ENCODE results near the gene PSMB7. TPM values are rescaled to one million over a fixed set of nuclear protein-coding genes. Genes with fewer than 3 reads are reported as not detected.
A peak's percentile ranks its signal among the peaks of the same experiment; 100 is the strongest.

The PSMB7 gene
- total RNA-seq, 1 donor from 2014 or later: 142 TPM

GRCh38 chr9:124423591-124423990 lies 8.3 kb upstream of the PSMB7 start:
- TF ChIP-seq CTCF (IDR thresholded peaks at IDR 0.05; ENCODE audit: unreplicated experiment): no peak
- DNase-seq (ENCODE audit: low spot score in 2 of 2, unreplicated experiment in 2 of 2): no peak
- Mint-ChIP-seq H3K4me1 (no peaks in the 10 kb centered on the region), H3K9me3 (no peaks in the 10 kb centered on the region), H3K27ac (no peak overlapping the region), H3K4me3 (no peak overlapping the region), H3K36me3 (no peaks in the 10 kb centered on the region), H3K27me3 (ENCODE audit: low read depth) (peaks cover 19% of the 10 kb centered on the region)

GRCh38 chr9:124423155-124423554 lies 7.9 kb upstream of the PSMB7 start:
- no peaks in the 10 kb centered on the region for H3K9me3 Mint-ChIP-seq
- no peak for TF ChIP-seq CTCF (IDR thresholded peaks at IDR 0.05; ENCODE audit: unreplicated experiment)
- no peak overlapping the region for H3K4me3 Mint-ChIP-seq
- H3K4me1 Mint-ChIP-seq: no peaks in the 10 kb centered on the region
- no peak for DNase-seq (ENCODE audit: low spot score in 2 of 2, unreplicated experiment in 2 of 2)
- H3K27me3 Mint-ChIP-seq (ENCODE audit: low read depth): peaks cover 19% of the 10 kb centered on the region
- H3K36me3 Mint-ChIP-seq: no peaks in the 10 kb centered on the region
- no peak overlapping the region for H3K27ac Mint-ChIP-seq

GRCh38 chr9:124420991-124421543 lies 5.8 kb upstream of the PSMB7 start:
- H3K9me3 Mint-ChIP-seq: no peaks in the 10 kb centered on the region
- H3K36me3 Mint-ChIP-seq: no peaks in the 10 kb centered on the region
- no peak for DNase-seq (ENCODE audit: low spot score in 2 of 2, unreplicated experiment in 2 of 2)
- no peak overlapping the region for H3K4me3 Mint-ChIP-seq
- no peak overlapping the region for H3K27ac Mint-ChIP-seq
- peaks cover 19% of the 10 kb centered on the region for H3K27me3 Mint-ChIP-seq (ENCODE audit: low read depth)
- TF ChIP-seq CTCF (IDR thresholded peaks at IDR 0.05; ENCODE audit: unreplicated experiment): no peak
- H3K4me1 Mint-ChIP-seq: no peaks in the 10 kb centered on the region

- no peak for DNase-seq (ENCODE audit: low spot score in 2 of 2, unreplicated experiment in 2 of 2)
- H3K4me3 Mint-ChIP-seq: no peak overlapping the region
- peak; percentile 24 for TF ChIP-seq CTCF (IDR thresholded peaks at IDR 0.05; ENCODE audit: unreplicated experiment)
- peaks cover 2% of the 10 kb centered on the region for H3K36me3 Mint-ChIP-seq
- H3K27ac Mint-ChIP-seq: no peak overlapping the region
- peaks cover 3% of the 10 kb centered on the region for H3K9me3 Mint-ChIP-seq
- peaks cover 20% of the 10 kb centered on the region for H3K27me3 Mint-ChIP-seq (ENCODE audit: low read depth)
- peaks cover 2% of the 10 kb centered on the region for H3K4me1 Mint-ChIP-seq
Measured at GRCh38 chr9:124419832-124420489, 4.7 kb upstream of the PSMB7 start.

- no peak for TF ChIP-seq CTCF (IDR thresholded peaks at IDR 0.05; ENCODE audit: unreplicated experiment)
- Mint-ChIP-seq H3K4me3 (peak overlapping the region; percentile 98), H3K27ac (no peak overlapping the region), H3K4me1 (peaks cover 15% of the 10 kb centered on the region), H3K27me3 (ENCODE audit: low read depth) (peaks cover 2% of the 10 kb centered on the region), H3K36me3 (peaks cover 9% of the 10 kb centered on the region), H3K9me3 (peaks cover 3% of the 10 kb centered on the region)
- DNase-seq (ENCODE audit: low spot score in 2 of 2, unreplicated experiment in 2 of 2): no peak
Measured at GRCh38 chr9:124415852-124416484, 726 bp upstream of the PSMB7 start.
